GM23248 (cell line): ENCODE data around the gene DNAH7.

Source experiments
- EZH2 ChIP-seq: fragments of 200-600 bp; sonication (generic); IDR thresholded peaks from 2 replicates; pipeline ENCODE4 v1.6.1; 2018; ENCODE audit warnings: antibody characterized with exemption, mild to moderate bottlenecking; ENCODE audit not compliant: insufficient read depth, poor library complexity, severe bottlenecking
- EZH2phosphoT487 ChIP-seq: fragments of 200-600 bp; sonication (generic); IDR thresholded peaks from 2 replicates; pipeline ENCODE4 v1.6.1; 2018; ENCODE audit warnings: antibody characterized with exemption, moderate library complexity, mild to moderate bottlenecking, low read depth; ENCODE audit not compliant: insufficient read depth

DNA sequence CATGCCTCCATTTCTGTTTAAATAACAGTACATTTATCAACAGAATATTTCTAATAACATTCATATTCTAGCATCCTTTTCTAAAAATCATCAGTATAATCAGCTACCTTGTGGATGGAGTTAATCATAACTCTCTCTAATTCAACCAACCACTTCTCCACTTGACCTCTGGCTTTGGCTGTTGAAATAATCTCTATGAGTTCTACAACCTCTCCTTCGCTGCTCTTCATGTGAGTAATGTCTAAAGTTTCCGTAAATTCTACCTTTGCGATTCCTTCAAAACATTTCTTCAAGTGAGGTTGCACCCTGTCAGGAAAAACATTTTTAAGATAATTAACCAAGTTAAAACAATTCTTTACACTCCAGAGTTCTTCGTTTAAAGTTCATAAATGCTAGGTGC lies 134.2 kb downstream of the DNAH7 start:
- TF ChIP-seq EZH2, result no peak
- no peak for TF ChIP-seq EZH2phosphoT487
